ENCODE data around the gene ADORA2A. TPM values are rescaled to one million over a fixed set of nuclear protein-coding genes. Genes with fewer than 3 reads are reported as not detected.

ADORA2A gene
- total and polyA plus RNA-seq, 10 of the 15 experiments (the other 5 are each of a cell fraction or from before 2014, with no cell fraction given) = 0.69 to 31.2 (median 18.3) TPM

DNA sequence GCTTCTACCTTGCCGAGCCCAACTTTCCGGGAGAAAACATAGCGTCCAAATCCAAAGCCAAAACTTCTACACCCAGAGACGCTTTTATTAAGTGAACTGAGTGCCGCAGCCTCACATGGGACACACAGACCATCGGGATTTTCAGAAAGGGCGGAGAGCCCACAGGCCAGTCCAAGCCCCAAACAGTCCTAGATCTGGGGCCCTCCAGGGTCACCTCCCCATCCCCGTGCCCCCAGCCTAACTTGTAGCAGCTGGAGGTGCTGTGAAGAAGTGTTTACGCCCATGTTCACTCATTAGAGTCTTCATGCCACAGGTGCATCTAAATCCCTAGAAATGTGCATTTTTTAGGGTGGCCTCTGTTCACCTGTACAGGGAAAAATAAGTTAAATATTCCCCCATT lies 14.1 kb upstream of the ADORA2A start (continued):
- TF ChIP-seq, protein P1, sequence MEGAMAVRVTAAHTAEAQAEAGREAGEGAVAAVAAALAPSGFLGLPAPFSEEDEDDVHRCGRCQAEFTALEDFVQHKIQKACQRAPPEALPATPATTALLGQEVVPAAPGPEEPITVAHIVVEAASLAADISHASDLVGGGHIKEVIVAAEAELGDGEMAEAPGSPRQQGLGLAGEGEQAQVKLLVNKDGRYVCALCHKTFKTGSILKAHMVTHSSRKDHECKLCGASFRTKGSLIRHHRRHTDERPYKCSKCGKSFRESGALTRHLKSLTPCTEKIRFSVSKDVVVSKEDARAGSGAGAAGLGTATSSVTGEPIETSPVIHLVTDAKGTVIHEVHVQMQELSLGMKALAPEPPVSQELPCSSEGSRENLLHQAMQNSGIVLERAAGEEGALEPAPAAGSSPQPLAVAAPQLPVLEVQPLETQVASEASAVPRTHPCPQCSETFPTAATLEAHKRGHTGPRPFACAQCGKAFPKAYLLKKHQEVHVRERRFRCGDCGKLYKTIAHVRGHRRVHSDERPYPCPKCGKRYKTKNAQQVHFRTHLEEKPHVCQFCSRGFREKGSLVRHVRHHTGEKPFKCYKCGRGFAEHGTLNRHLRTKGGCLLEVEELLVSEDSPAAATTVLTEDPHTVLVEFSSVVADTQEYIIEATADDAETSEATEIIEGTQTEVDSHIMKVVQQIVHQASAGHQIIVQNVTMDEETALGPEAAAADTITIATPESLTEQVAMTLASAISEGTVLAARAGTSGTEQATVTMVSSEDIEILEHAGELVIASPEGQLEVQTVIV (IDR thresholded peaks at IDR 0.05; ENCODE audit: borderline replicate concordance, partially characterized antibody) = no peak
- TF ChIP-seq, protein P2, sequence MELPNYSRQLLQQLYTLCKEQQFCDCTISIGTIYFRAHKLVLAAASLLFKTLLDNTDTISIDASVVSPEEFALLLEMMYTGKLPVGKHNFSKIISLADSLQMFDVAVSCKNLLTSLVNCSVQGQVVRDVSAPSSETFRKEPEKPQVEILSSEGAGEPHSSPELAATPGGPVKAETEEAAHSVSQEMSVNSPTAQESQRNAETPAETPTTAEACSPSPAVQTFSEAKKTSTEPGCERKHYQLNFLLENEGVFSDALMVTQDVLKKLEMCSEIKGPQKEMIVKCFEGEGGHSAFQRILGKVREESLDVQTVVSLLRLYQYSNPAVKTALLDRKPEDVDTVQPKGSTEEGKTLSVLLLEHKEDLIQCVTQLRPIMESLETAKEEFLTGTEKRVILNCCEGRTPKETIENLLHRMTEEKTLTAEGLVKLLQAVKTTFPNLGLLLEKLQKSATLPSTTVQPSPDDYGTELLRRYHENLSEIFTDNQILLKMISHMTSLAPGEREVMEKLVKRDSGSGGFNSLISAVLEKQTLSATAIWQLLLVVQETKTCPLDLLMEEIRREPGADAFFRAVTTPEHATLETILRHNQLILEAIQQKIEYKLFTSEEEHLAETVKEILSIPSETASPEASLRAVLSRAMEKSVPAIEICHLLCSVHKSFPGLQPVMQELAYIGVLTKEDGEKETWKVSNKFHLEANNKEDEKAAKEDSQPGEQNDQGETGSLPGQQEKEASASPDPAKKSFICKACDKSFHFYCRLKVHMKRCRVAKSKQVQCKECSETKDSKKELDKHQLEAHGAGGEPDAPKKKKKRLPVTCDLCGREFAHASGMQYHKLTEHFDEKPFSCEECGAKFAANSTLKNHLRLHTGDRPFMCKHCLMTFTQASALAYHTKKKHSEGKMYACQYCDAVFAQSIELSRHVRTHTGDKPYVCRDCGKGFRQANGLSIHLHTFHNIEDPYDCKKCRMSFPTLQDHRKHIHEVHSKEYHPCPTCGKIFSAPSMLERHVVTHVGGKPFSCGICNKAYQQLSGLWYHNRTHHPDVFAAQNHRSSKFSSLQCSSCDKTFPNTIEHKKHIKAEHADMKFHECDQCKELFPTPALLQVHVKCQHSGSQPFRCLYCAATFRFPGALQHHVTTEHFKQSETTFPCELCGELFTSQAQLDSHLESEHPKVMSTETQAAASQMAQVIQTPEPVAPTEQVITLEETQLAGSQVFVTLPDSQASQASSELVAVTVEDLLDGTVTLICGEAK (IDR thresholded peaks at IDR 0.05; ENCODE audit: borderline replicate concordance) = no peak
- TF ChIP-seq ZBED1 (IDR thresholded peaks at IDR 0.05; ENCODE audit: borderline replicate concordance) (no peak), TARDBP (IDR thresholded peaks at IDR 0.05; ENCODE audit: borderline replicate concordance) (no peak), ZNF622 (IDR thresholded peaks at IDR 0.05) (no peak)

DNA sequence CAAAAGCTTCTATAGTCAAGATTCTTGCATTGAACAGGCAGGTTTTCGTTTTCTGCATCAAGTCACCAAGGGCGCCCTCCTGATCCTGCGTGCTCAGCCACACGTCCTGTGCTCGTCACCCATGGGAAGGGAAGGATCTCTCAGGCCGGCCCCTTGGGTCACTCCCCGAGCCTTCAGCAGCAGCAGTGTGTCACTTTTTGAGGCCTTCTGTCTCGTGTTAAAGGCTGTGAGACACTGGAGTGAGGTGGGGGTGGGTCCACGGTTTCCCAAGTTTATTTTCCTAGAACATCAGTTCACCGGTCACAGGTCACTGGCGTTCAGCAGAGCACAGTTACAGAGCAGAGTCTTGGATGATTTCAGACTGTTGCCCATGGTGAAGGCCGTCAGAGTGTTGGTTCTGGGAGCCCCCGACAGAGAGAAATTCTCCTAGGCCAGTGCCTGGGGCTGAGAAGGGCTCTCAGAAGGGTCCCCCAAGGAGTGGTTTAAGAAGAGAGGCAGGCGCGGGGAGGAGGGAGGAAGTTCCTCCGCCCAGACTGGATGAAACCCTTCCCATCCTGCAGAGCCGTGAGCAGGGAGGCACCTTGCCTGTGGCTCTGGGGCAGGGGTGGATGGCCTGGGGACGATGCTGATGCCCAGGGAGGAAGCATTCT lies 13.5 kb upstream of the ADORA2A start:
- ChIA-PET RAD21 (ENCODE audit: unreplicated experiment) (no interaction called here), POLR2A (no interaction called here), SMC1A (ENCODE audit: uncharacterized antibody, unreplicated experiment) (no interaction called here), CTCF (interaction anchor here (0.9 kb wide), 1 partner anchor 11 kb away, joined by 3 read pairs; no protein-coding TSS in a partner anchor)
- DNase-seq (ENCODE audit: low read depth, low spot score) = no peak
- Histone ChIP-seq H3K4me2 (ENCODE audit: control insufficient read depth, insufficient read depth) (no peak overlapping the region), H3K27me3 (replicated peaks in 1 of 2; ENCODE audit: control insufficient read depth in 2 of 2, insufficient read depth in 2 of 2, low read length in 1 of 2) (no peaks in the 10 kb centered on the region), H4K20me1 (ENCODE audit: control insufficient read depth, insufficient read depth) (no peaks in the 10 kb centered on the region), H3K79me2 (ENCODE audit: control insufficient read depth, insufficient read depth, low read length) (no peaks in the 10 kb centered on the region), H3K9ac (ENCODE audit: control insufficient read depth, insufficient read depth, low read length) (no peak overlapping the region), H3K4me1 (ENCODE audit: control insufficient read depth, insufficient read depth, low read length) (peaks cover 10% of the 10 kb centered on the region), H3K9me3 (replicated peaks; ENCODE audit: control insufficient read depth, insufficient read depth, low read length) (no peaks in the 10 kb centered on the region), H3K36me3 (ENCODE audit: control insufficient read depth in 2 of 2, insufficient read depth in 2 of 2, low read length in 1 of 2) (peaks cover 4 to 18% of the 10 kb centered on the region in 2 experiments; a peak in 3 of 4 replicates), H3K27ac (ENCODE audit: control insufficient read depth, insufficient read depth) (no peak overlapping the region), H3K4me3 (no peak overlapping the region), H2AFZ (ENCODE audit: control insufficient read depth, low read depth, low read length) (no peak overlapping the region)
- intact Hi-C loops (cut with micrococcal nuclease; ENCODE audit: unreplicated experiment) (no loop called here), in situ Hi-C loops (cut with MboI) (no loop called here)
- BruUV-seq (replicated peaks) = no TSS peak
- FAIRE-seq = no peak
- ATAC-seq = no peak
- WGBS (ENCODE audit: insufficient coverage, insufficient replicate concordance, low lambda C conversion rate, missing lambda C conversion rate) = 93% methylated on average over 18 of the region's 18 CpGs
- no peak for TF ChIP-seq NR2C1 (IDR thresholded peaks at IDR 0.05)
- no peak for TF ChIP-seq GABPA (IDR thresholded peaks at IDR 0.05; ENCODE audit: low read depth)
- no peak for TF ChIP-seq FOXM1 (IDR thresholded peaks at IDR 0.05; ENCODE audit: low read depth, low read length)
- TF ChIP-seq, protein P3, sequence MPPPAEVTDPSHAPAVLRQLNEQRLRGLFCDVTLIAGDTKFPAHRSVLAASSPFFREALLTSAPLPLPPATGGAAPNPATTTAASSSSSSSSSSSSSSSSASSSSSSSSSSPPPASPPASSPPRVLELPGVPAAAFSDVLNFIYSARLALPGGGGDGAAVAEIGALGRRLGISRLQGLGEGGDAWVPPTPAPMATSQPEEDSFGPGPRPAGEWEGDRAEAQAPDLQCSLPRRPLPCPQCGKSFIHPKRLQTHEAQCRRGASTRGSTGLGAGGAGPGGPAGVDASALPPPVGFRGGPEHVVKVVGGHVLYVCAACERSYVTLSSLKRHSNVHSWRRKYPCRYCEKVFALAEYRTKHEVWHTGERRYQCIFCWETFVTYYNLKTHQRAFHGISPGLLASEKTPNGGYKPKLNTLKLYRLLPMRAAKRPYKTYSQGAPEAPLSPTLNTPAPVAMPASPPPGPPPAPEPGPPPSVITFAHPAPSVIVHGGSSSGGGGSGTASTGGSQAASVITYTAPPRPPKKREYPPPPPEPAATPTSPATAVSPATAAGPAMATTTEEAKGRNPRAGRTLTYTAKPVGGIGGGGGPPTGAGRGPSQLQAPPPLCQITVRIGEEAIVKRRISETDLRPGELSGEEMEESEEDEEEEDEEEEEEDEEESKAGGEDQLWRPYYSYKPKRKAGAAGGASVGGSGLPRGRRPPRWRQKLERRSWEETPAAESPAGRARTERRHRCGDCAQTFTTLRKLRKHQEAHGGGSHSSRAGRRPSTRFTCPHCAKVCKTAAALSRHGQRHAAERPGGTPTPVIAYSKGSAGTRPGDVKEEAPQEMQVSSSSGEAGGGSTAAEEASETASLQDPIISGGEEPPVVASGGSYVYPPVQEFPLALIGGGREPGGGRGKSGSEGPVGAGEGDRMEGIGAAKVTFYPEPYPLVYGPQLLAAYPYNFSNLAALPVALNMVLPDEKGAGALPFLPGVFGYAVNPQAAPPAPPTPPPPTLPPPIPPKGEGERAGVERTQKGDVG (CRISPR knock-in tag; IDR thresholded peaks at IDR 0.05) = no peak
- no peak for TF ChIP-seq ETV6 (conservative IDR thresholded peaks at IDR 0.05 in 1 of 2, IDR thresholded peaks at IDR 0.05 in 1 of 2; ENCODE audit: borderline replicate concordance in 1 of 2, low read depth in 1 of 2)
- TF ChIP-seq PML (IDR thresholded peaks at IDR 0.05; ENCODE audit: low read length) = no peak
- no peak for TF ChIP-seq DPF2 (IDR thresholded peaks at IDR 0.05)
- TF ChIP-seq PAX5 (IDR thresholded peaks at IDR 0.05; ENCODE audit: borderline replicate concordance, low read depth, low read length) = no peak
